AG04450 (cell line): ENCODE data around the gene RSRC2. TPM values are rescaled to one million over a fixed set of nuclear protein-coding genes. Genes with fewer than 3 reads are reported as not detected.
"Not testable (repeated sequence)": the region's sequence is repeated elsewhere in the genome, so short reads cannot be mapped to it uniquely, and the experiment has no call there.

Experiments
- CTCF ChIA-PET: fragments of 300-600, 350-600 bp; formaldehyde crosslinking; extraction: SDS; loops from one replicate; lab custom pipeline; 2022; ENCODE audit warnings: antibody characterized with exemption, inconsistent platforms; lab: Charles Lee
- POLR2A ChIA-PET: fragments of 350-600 bp; formaldehyde crosslinking; extraction: SDS; loops from one replicate; lab custom pipeline; 2021; ENCODE audit warnings: antibody characterized with exemption, inconsistent platforms; lab: Yijun Ruan, JAX
- DNase-seq: peaks from one replicate; pipeline ENCODE4 v3.0.0-alpha.2; 2011; ENCODE audit warnings: low read depth, low spot score
- H3K27ac ChIP-seq: one replicate; pipeline ENCODE4 v1.5.1; 2012; ENCODE audit warnings: low read depth, low read length, control low read depth
- H3K27me3 ChIP-seq: one replicate; pipeline ENCODE4 v1.6.0; 2012; ENCODE audit warnings: low read length; ENCODE audit not compliant: control insufficient read depth, insufficient read depth
- H3K4me3 ChIP-seq: 2 replicates; pipeline ENCODE4 v1.5.1; 2011; ENCODE audit warnings: mild to moderate bottlenecking, low read depth, low read length, control low read depth
- H3K9me3 ChIP-seq: 2 replicates; pipeline ENCODE4 v1.5.1; 2012; ENCODE audit warnings: low read length; ENCODE audit not compliant: control insufficient read depth, insufficient read depth
- CTCF ChIP-seq: IDR thresholded peaks from 2 replicates; pipeline ENCODE4 v1.5.1; 2011; ENCODE audit warnings: low read depth, low read length, control low read depth, inconsistent platforms
- polyA plus RNA-seq: library from polyadenylated mRNA; depleted of rRNA; stranded (reverse); fragments of >200 nt; gene quantifications from 2 replicates; pipeline ENCODE4 v1.2.3, GENCODE V29; 2011

Gene RSRC2
- polyA plus RNA-seq, 1 experiment, result 45.9 TPM

DNA sequence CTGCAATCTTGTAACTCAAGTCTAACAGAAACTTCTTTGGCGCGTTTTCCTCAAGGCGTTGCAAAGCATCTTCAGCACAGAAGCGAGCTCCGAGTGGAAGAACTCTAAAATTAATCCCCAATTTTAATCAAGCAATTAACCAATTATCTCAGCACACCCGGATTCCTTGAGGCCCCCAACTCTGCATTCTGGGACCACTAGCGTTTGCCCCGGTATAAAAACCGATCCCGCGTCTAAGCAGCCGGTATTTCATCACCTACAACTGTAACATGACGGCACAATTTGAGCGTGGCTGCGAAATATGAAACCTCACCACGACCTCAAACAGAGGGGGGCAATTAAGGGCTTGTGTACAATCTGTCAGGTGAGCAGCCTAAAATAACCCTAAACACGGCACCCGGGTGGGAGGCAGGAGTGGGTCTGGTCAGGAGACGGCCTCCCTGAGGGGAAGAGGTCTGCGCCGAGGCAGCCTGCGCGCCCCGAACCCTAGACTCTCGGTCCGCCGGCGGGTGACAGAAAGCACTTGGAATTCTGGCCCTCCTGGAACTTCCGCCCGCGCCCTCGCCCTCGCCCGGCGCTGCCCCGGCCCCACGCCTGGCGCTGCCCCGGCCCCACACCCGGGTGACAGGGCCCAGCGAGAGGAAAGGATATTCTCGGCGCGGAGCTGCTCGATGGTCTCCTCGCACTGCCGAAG, 26.6 kb downstream of the RSRC2 start:
- DNase-seq, result no peak
- Histone ChIP-seq H3K27ac (peak overlapping the region; percentile 97), H3K9me3 (no peaks in the 10 kb centered on the region), H3K27me3 (no peaks in the 10 kb centered on the region), H3K4me3 (peak overlapping the region; percentile 85)
- ChIA-PET CTCF (interaction anchor here (0.6 to 4.7 kb wide), 4 partner anchors 11 to 144 kb away, joined by 3 to 26 read pairs (median 5); no protein-coding TSS in a partner anchor), POLR2A (interaction anchor here (0.7 to 1.9 kb wide), 12 partner anchors 11 to 274 kb away, joined by 3 to 24 read pairs (median 6); partner anchors contain the start of genes CLIP1, DIABLO, KNTC1 and RSRC2)
- TF ChIP-seq CTCF, result no peak

- TF ChIP-seq CTCF, result no peak
- Histone ChIP-seq H3K27me3 (no peaks in the 10 kb centered on the region), H3K9me3 (no peaks in the 10 kb centered on the region), H3K27ac (no peak overlapping the region), H3K4me3 (no peak overlapping the region)
- POLR2A ChIA-PET, result no interaction called here
- no peak for DNase-seq
- CTCF ChIA-PET, result no interaction called here
Measured at GRCh38 chr12:122495258-122495657, 31.5 kb downstream of the RSRC2 start.

DNA sequence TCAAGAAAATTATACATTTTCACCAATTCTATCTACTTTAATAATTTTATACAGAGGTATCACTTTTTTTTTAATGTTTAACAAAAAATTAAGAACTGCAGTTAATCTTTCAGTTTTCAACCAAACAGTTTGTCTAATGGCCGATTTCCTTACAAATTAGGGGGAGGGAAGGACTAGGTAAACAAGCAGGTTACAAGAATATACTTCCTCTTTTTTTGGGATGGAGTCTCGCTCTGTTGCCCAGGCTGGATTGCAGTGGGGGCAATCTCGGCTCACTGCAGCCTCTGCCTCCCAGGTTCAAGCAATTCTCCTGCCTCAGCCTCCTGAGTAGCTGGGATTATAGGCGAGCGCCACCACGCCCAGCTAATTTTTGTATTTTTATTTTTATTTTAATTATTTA, 33.5 kb downstream of the RSRC2 start:
- H3K27ac ChIP-seq, H3K4me3 ChIP-seq, DNase-seq, H3K9me3 ChIP-seq, H3K27me3 ChIP-seq, POLR2A ChIA-PET: not testable (repeated sequence)
- CTCF ChIA-PET, result interaction anchor here (1.2 to 2.0 kb wide), 2 partner anchors 22 to 137 kb away, joined by 3 to 9 read pairs; no protein-coding TSS in a partner anchor

GRCh38 chr12:122491991-122492390, 34.7 kb downstream of the RSRC2 start:
- POLR2A ChIA-PET, result no interaction called here
- DNase-seq, result no peak
- no peak for TF ChIP-seq CTCF
- CTCF ChIA-PET, result interaction anchor here (1.2 to 2.1 kb wide), 2 partner anchors 20 kb away, joined by 3 to 13 read pairs; no protein-coding TSS in a partner anchor
- H3K9me3 ChIP-seq, result no peaks in the 10 kb centered on the region
- no peaks in the 10 kb centered on the region for H3K27me3 ChIP-seq
- H3K4me3 ChIP-seq, result no peak overlapping the region
- H3K27ac ChIP-seq, result peak overlapping the region; percentile 47

GRCh38 chr12:122489038-122489437, 37.7 kb downstream of the RSRC2 start:
- no peak for DNase-seq
- CTCF ChIA-PET, result interaction anchor here (0.6 to 1.4 kb wide), 4 partner anchors 9 to 272 kb away, joined by 3 to 7 read pairs (median 4); partner anchors contain the start of gene ZCCHC8
- Histone ChIP-seq H3K27me3 (no peaks in the 10 kb centered on the region), H3K9me3 (no peaks in the 10 kb centered on the region), H3K27ac (no peak overlapping the region), H3K4me3 (no peak overlapping the region)
- TF ChIP-seq CTCF, result no peak
- POLR2A ChIA-PET, result interaction anchor here (1.5 kb wide), 1 partner anchor 12 kb away, joined by 5 read pairs; the partner anchor contains the start of gene ZCCHC8

- H3K27me3 ChIP-seq, DNase-seq, H3K9me3 ChIP-seq, H3K4me3 ChIP-seq, H3K27ac ChIP-seq, CTCF ChIA-PET, POLR2A ChIA-PET: not testable (repeated sequence)
Measured at GRCh38 chr12:122487807-122488206, 38.9 kb downstream of the RSRC2 start.
